HL-60 (cell line): ENCODE measurements around the gene A4GALT.
"Not testable (repeated sequence)": the region's sequence is repeated elsewhere in the genome, so short reads cannot be mapped to it uniquely, and the experiment has no call there.

Experiments
- DNase-seq, 2 experiments: peaks; one replicate each; pipeline ENCODE4 v3.0.0-alpha.2; 2010 to 2020; ENCODE audit warnings: low read depth in 1 of 2, low spot score in 1 of 2
- H3K27ac ChIP-seq: fragments of 250-450 bp; sonication (Bioruptor Pico); replicated peaks from 2 replicates; pipeline ENCODE4 v1.5.1; 2020; ENCODE audit warnings: mild to moderate bottlenecking, moderate library complexity
- H3K27me3 ChIP-seq: fragments of 250-450 bp; sonication (Bioruptor Pico); 2 replicates; pipeline ENCODE4 v1.5.1; 2021; ENCODE audit warnings: mild to moderate bottlenecking, moderate library complexity; ENCODE audit not compliant: insufficient read depth, poor library complexity, severe bottlenecking
- H3K4me3 ChIP-seq: replicated peaks from 2 replicates; pipeline ENCODE4 v1.5.1; 2011; ENCODE audit warnings: mild to moderate bottlenecking, control low read depth, low read length; ENCODE audit not compliant: insufficient read depth
- CTCF ChIP-seq: IDR thresholded peaks from one replicate; pipeline ENCODE4 v1.5.1; 2011; ENCODE audit warnings: low read length, control low read depth, inconsistent platforms; ENCODE audit not compliant: insufficient read depth
- GABPA ChIP-seq: IDR thresholded peaks from 2 replicates; pipeline ENCODE4 v1.6.1; 2012; ENCODE audit warnings: low read depth
- POLR2AphosphoS5 ChIP-seq: IDR thresholded peaks from 2 replicates; pipeline ENCODE4 v1.6.1; 2012; ENCODE audit warnings: low read depth
- SPI1 ChIP-seq: IDR thresholded peaks from 2 replicates; pipeline ENCODE4 v1.6.1; 2012; ENCODE audit warnings: low read depth, mild to moderate bottlenecking, borderline replicate concordance
- TF ChIP-seq, protein P1 (sequence below): IDR thresholded peaks from 2 replicates; pipeline ENCODE4 v1.6.1; 2012; ENCODE audit warnings: low read depth; ENCODE audit not compliant: insufficient replicate concordance

The A4GALT gene

GRCh38 chr22:42763965-42764480 is 43.4 kb upstream of the A4GALT start:
- no peak overlapping the region for H3K27ac ChIP-seq
- H3K4me3 ChIP-seq = no peak overlapping the region
- no peak for DNase-seq
- no peaks in the 10 kb centered on the region for H3K27me3 ChIP-seq
- TF ChIP-seq, protein P1, sequence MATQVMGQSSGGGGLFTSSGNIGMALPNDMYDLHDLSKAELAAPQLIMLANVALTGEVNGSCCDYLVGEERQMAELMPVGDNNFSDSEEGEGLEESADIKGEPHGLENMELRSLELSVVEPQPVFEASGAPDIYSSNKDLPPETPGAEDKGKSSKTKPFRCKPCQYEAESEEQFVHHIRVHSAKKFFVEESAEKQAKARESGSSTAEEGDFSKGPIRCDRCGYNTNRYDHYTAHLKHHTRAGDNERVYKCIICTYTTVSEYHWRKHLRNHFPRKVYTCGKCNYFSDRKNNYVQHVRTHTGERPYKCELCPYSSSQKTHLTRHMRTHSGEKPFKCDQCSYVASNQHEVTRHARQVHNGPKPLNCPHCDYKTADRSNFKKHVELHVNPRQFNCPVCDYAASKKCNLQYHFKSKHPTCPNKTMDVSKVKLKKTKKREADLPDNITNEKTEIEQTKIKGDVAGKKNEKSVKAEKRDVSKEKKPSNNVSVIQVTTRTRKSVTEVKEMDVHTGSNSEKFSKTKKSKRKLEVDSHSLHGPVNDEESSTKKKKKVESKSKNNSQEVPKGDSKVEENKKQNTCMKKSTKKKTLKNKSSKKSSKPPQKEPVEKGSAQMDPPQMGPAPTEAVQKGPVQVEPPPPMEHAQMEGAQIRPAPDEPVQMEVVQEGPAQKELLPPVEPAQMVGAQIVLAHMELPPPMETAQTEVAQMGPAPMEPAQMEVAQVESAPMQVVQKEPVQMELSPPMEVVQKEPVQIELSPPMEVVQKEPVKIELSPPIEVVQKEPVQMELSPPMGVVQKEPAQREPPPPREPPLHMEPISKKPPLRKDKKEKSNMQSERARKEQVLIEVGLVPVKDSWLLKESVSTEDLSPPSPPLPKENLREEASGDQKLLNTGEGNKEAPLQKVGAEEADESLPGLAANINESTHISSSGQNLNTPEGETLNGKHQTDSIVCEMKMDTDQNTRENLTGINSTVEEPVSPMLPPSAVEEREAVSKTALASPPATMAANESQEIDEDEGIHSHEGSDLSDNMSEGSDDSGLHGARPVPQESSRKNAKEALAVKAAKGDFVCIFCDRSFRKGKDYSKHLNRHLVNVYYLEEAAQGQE = no peak
- no peak for TF ChIP-seq CTCF
- TF ChIP-seq GABPA = no peak
- no peak for TF ChIP-seq SPI1
- no peak for TF ChIP-seq POLR2AphosphoS5

- no peak overlapping the region for H3K4me3 ChIP-seq
- DNase-seq = no peak
- no peaks in the 10 kb centered on the region for H3K27me3 ChIP-seq
- TF ChIP-seq POLR2AphosphoS5 (no peak), CTCF (no peak), SPI1 (no peak), GABPA (no peak)
- TF ChIP-seq, protein P1 = no peak
- H3K27ac ChIP-seq = no peak overlapping the region
Measured at GRCh38 chr22:42760806-42761565, 40.3 kb upstream of the A4GALT start.

GRCh38 chr22:42758931-42759629 is 38.4 kb upstream of the A4GALT start:
- no peaks in the 10 kb centered on the region for H3K27me3 ChIP-seq
- no peak for DNase-seq
- no peak overlapping the region for H3K4me3 ChIP-seq
- no peak overlapping the region for H3K27ac ChIP-seq
- TF ChIP-seq SPI1 (no peak), GABPA (no peak)

DNA sequence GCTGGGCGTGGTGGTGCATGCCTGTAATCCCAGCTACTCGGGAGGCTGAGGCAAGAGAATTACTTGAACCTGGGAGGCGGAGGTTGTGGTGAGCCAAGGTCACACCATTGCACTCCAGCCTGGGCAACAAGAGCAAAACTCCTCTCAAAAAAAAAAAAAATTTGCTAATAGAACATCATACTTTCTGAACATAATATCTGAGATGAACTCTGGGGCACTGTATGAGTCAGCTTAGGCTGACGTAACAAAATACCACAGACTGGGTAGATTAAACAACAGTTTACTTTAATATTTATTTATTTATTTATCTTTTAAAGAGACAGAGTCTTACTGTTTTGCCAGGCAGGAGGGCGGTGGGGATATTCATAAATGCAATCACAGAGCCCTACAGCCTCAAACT is 34.9 kb upstream of the A4GALT start:
- H3K27ac ChIP-seq, H3K4me3 ChIP-seq, DNase-seq, H3K27me3 ChIP-seq: not testable (repeated sequence)

DNA sequence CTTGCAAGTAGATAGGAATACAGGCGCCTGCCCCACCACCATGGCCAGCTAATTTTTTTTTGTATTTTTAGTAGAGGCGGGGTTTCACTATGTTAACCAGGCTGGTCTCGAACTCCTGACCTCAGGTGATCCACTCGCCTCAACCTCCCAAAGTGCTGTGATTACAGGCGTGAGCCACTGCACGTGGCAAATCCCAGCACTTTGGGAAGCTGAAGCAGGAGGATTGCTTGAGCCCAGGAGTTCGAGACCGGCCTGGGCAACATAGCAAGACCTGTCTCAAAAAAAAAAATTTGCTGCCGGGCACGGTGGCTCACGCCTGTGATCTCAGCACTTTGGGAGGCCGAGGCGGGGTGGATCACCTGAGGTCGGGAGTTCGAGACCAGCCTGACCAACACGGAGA is 34.5 kb upstream of the A4GALT start:
- not testable (repeated sequence) for H3K27me3 ChIP-seq, DNase-seq, H3K4me3 ChIP-seq, H3K27ac ChIP-seq
